K562 (cell line): ENCODE data around the gene BCAM. TPM values are rescaled to one million over a fixed set of nuclear protein-coding genes. Genes with fewer than 3 reads are reported as not detected.

Source experiments
- ATAC-seq: fragments of 200-7000 bp; cut with Tn5 transposase; 3 replicates; pipeline ENCODE4 v1.9.1; 2020; ENCODE audit warnings: moderate library complexity
- BruUV-seq: library from RNA; stranded (reverse); fragments of 400-500 nt; replicated peaks from 2 replicates; lab custom pipeline; 2021; lab: Mats Ljungman, UMichigan
- CTCF ChIA-PET: fragments of 300-600 bp; formaldehyde crosslinking; extraction: SDS; loops from one replicate; lab custom pipeline; 2021; ENCODE audit warnings: low intra/inter-chr PET ratio; lab: Yijun Ruan, JAX
- POLR2A ChIA-PET: fragments of 300-600, 350-650 bp; sonication (Branson Sonifier 250); formaldehyde crosslinking; extraction: SDS; loops from one replicate; lab custom pipeline; 2021; ENCODE audit warnings: antibody characterized with exemption, inconsistent platforms; lab: Yijun Ruan, JAX
- DNase-seq, 4 experiments: peaks; one replicate each; pipeline versions ENCODE4 v3.0.0 to v3.0.0-alpha.2; 2011 to 2018; ENCODE audit warnings: low spot score in 3 of 4, mixed read lengths in 3 of 4; ENCODE audit errors: extremely low read depth in 1 of 4
- FAIRE-seq: peaks from 2 replicates; lab custom pipeline; 2011; peaks lifted over from hg19 to GRCh38; lab: Jason Lieb, UNC
- H2AFZ ChIP-seq: 2 replicates; pipeline ENCODE4 v1.6.0; 2011; ENCODE audit warnings: low read depth, low read length, control low read depth, inconsistent platforms
- H3K27ac ChIP-seq: fragments of 200-600 bp; 3 replicates; pipeline ENCODE4 v1.8.0; 2011; ENCODE audit warnings: low read depth, mild to moderate bottlenecking, control low read depth, inconsistent platforms, low read length, moderate library complexity, mixed read lengths; ENCODE audit errors: extremely low read depth
- H3K27me3 ChIP-seq, 2 experiments: fragments of 300-600 bp in 1 of 2; 2 replicates in 1 of 2; 3 replicates in 1 of 2; pipeline versions ENCODE4 v1.6.0 to v1.8.0; 2011; ENCODE audit warnings: inconsistent platforms in 2 of 2, low read length in 2 of 2, mild to moderate bottlenecking in 1 of 2, mixed read lengths in 1 of 2, moderate library complexity in 1 of 2; ENCODE audit not compliant: control insufficient read depth in 2 of 2, insufficient read depth in 2 of 2
- H3K36me3 ChIP-seq: fragments of 300-600 bp; 3 replicates; pipeline ENCODE4 v1.8.0; 2011; ENCODE audit warnings: mild to moderate bottlenecking, low read length, inconsistent platforms; ENCODE audit not compliant: control insufficient read depth, insufficient read depth
- H3K4me1 ChIP-seq, 2 experiments: fragments of 200-600 bp in 1 of 2; replicated peaks in 1 of 2; 2 replicates in 1 of 2; 3 replicates in 1 of 2; pipeline versions ENCODE4 v1.5.1 to v1.8.0; 2011; ENCODE audit warnings: inconsistent platforms in 2 of 2, low read length in 2 of 2, mild to moderate bottlenecking in 1 of 2, mixed read lengths in 1 of 2, moderate library complexity in 1 of 2; ENCODE audit not compliant: control insufficient read depth in 2 of 2, insufficient read depth in 2 of 2
- H3K4me2 ChIP-seq: 2 replicates; pipeline ENCODE4 v1.6.1; 2011; ENCODE audit warnings: low read length, control low read depth, inconsistent platforms, mixed read lengths; ENCODE audit not compliant: insufficient read depth
- H3K4me3 ChIP-seq: fragments of 200-600 bp; sonication (generic), shearing (Covaris generic); 2 replicates; pipeline ENCODE4 v1.5.1; 2016; ENCODE audit warnings: control low read depth, inconsistent platforms
- H3K79me2 ChIP-seq: fragments of 200-600 bp; 3 replicates; pipeline ENCODE4 v1.8.0; 2011; ENCODE audit warnings: low read length, inconsistent platforms; ENCODE audit not compliant: control insufficient read depth, insufficient read depth
- H3K9ac ChIP-seq, 2 experiments: 2 replicates each; pipeline versions ENCODE4 v1.6.0 to v1.6.1; 2011; ENCODE audit warnings: low read depth in 2 of 2, low read length in 2 of 2, control low read depth in 1 of 2, inconsistent platforms in 1 of 2, mild to moderate bottlenecking in 1 of 2, mixed read lengths in 1 of 2; ENCODE audit not compliant: insufficient read depth in 1 of 2
- H3K9me1 ChIP-seq: one replicate; pipeline ENCODE4 v1.6.0; 2011; ENCODE audit warnings: inconsistent platforms, mild to moderate bottlenecking, low read length, moderate library complexity; ENCODE audit not compliant: control insufficient read depth, insufficient read depth
- H3K9me3 ChIP-seq: replicated peaks from 2 replicates; pipeline ENCODE4 v1.5.1; 2011; ENCODE audit warnings: low read depth, low read length, inconsistent platforms; ENCODE audit not compliant: control insufficient read depth, insufficient read depth
- H4K20me1 ChIP-seq: replicated peaks from 2 replicates; pipeline ENCODE4 v1.6.1; 2011; ENCODE audit warnings: low read length, inconsistent platforms, mixed read lengths; ENCODE audit not compliant: control insufficient read depth, insufficient read depth
- C11orf30 ChIP-seq: fragments of 450-650 bp; IDR thresholded peaks from 2 replicates; pipeline ENCODE4 v1.6.1; 2016; ENCODE audit warnings: low read depth, mild to moderate bottlenecking
- CCAR2 ChIP-seq: fragments of 200-400 bp; formaldehyde crosslinking; IDR thresholded peaks from 2 replicates; pipeline ENCODE4 v1.6.1; 2017; ENCODE audit warnings: mild to moderate bottlenecking, low read depth, low read length
- FOSL1 ChIP-seq: fragments of 200-800 bp; sonication (Bioruptor generic); conservative IDR thresholded peaks from 2 replicates; pipeline ENCODE4 v1.6.1; 2016; ENCODE audit warnings: missing genetic modification characterization, missing compliant biosample characterization
- GABPB2 ChIP-seq: fragments of 250-450 bp; sonication (Bioruptor Pico); conservative IDR thresholded peaks from 2 replicates; pipeline ENCODE4 v1.5.1; 2021; ENCODE audit warnings: mild to moderate bottlenecking
- MCM3 ChIP-seq: fragments of 450-650 bp; IDR thresholded peaks from 2 replicates; pipeline ENCODE4 v1.6.1; 2016
- NR3C1 ChIP-seq: sonication (generic); formaldehyde crosslinking; IDR thresholded peaks from 2 replicates; pipeline ENCODE4 v1.8.1; 2022; ENCODE audit warnings: missing genetic modification reagents
- SNIP1 ChIP-seq: fragments of 450-650 bp; IDR thresholded peaks from 2 replicates; pipeline ENCODE4 v1.7.1; 2017; ENCODE audit warnings: low read depth, mild to moderate bottlenecking
- TBP ChIP-seq: optimal IDR thresholded peaks from 2 replicates; pipeline ENCODE3; 2011; ENCODE audit warnings: low read depth, low read length, improper control_type of control experiment
- TSC22D4 ChIP-seq: fragments of 450-650 bp; IDR thresholded peaks from 2 replicates; pipeline ENCODE4 v1.6.1; 2016; ENCODE audit warnings: missing genetic modification characterization, missing biosample characterization, control low read depth
- ZNF146 ChIP-seq: IDR thresholded peaks from one replicate; pipeline ENCODE4 v1.6.1; 2018; ENCODE audit warnings: missing compliant biosample characterization; ENCODE audit not compliant: unreplicated experiment
- ZNF324 ChIP-seq: fragments of 250-450 bp; sonication (Bioruptor Pico); IDR thresholded peaks from 2 replicates; pipeline ENCODE4 v1.4.0; 2020; ENCODE audit warnings: mild to moderate bottlenecking
- ZNF436 ChIP-seq: fragments of 250-450, 450-650 bp; sonication (Bioruptor Pico); formaldehyde crosslinking; IDR thresholded peaks from 2 replicates; pipeline ENCODE4 v1.7.0; 2020; ENCODE audit warnings: mild to moderate bottlenecking
- WGBS: fragments of 100-300 bp; shearing (Covaris generic); methylation state at CpG from one replicate; pipeline ENCODE4 v1.1.6; 2016; ENCODE audit warnings: low coverage, mixed read lengths; ENCODE audit not compliant: insufficient coverage; ENCODE audit errors: missing lambda C conversion rate; 5-methylcytosine and 5-hydroxymethylcytosine counted together
- in situ Hi-C: fragments of 300-500 bp; cut with MboI; formaldehyde crosslinking; loops from 4 replicates; pipeline ENCODE4 v1.15.0; 2018; ENCODE audit warnings: inconsistent platforms, mixed read lengths
- intact Hi-C: fragments of 100-400 bp; cut with micrococcal nuclease; formaldehyde crosslinking; loops from 2 replicates; pipeline ENCODE4 v1.14.2; 2022
- polyA plus RNA-seq, 8 experiments: library from polyadenylated mRNA; depleted of rRNA in 4 of 8; stranded (reverse) in 5 of 8; unstranded in 3 of 8; fragments of >200 nt; fragmentation: Nextera tagmentation in 2 of 8; fragmentation: Illumina TruSeq in 1 of 8; extraction: Ambion mirVana in 2 of 8; extraction: Trizol in 1 of 8; gene quantifications; 2 replicates each; pipeline versions ENCODE4 v1.2.1 to v1.2.3, GENCODE V29; 2011 to 2014; ENCODE audit warnings: inconsistent platforms in 1 of 8, missing spikeins in 1 of 8
- total RNA-seq, 7 experiments: library from RNA; depleted of rRNA in 6 of 7; stranded (reverse); fragments of >200 nt in 6 of 7; fragmentation: Illumina TruSeq in 2 of 7; extraction: Trizol in 2 of 7; gene quantifications; 2 replicates each; pipeline versions ENCODE4 v1.2.1 to v1.2.3, GENCODE V29; 2011 to 2021; ENCODE audit warnings: low replicate concordance in 1 of 7
- TF ChIP-seq, protein P1 (sequence below): IDR thresholded peaks from 2 replicates; pipeline ENCODE4 v1.6.1; 2012; ENCODE audit warnings: low read depth, low read length, improper control_type of control experiment, borderline replicate concordance
- TF ChIP-seq, protein P2 (sequence below): fragments of 250-450 bp; sonication (Bioruptor Pico); IDR thresholded peaks from 2 replicates; pipeline ENCODE4 v1.8.0; 2021; ENCODE audit warnings: moderate library complexity, mild to moderate bottlenecking, inconsistent platforms
- TF ChIP-seq, protein P3 (sequence below): fragments of 150-350 bp; IDR thresholded peaks from 2 replicates; pipeline ENCODE4 v1.6.1; 2014; ENCODE audit warnings: low read depth, mild to moderate bottlenecking, low read length, borderline replicate concordance

Gene BCAM
- total and polyA plus RNA-seq, 9 of the 15 experiments (the other 6 are each of a cell fraction or from before 2014, with no cell fraction given): 0.07 to 1.3 (median 0.33) TPM; not detected in 2

DNA sequence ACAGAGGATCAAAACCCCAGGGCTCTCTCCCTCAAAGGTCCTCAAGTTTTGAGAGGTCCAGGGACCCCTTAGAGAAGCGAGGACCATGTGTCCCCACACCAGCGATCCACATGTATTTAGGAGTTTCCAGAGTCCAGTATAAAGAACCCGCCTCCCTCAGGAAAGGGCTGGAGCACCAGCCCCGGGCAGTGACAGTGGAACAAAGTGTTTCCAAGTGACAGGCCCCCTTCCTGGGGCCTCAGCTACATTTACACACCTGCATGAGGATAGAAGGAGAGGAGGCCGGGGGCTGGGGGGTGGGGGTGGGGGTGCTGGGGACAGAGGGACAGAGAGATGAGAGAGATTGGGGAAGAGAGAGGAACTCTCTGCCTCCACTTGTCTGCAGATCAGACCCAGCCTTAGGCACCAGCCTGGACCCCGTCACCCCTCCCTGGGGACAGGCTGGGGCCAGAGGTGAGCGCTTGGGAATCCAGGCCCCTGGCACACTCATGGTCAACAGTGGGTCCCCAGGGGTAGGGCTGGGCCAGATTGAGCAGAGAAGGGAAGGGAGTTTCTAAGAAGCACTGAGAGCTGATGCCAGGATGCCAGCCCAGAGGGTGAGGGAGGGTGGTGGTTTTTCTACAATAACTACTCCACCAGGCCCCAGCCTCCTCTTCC lies 802 bp downstream of the BCAM start (continued):
- TF ChIP-seq, protein P1, sequence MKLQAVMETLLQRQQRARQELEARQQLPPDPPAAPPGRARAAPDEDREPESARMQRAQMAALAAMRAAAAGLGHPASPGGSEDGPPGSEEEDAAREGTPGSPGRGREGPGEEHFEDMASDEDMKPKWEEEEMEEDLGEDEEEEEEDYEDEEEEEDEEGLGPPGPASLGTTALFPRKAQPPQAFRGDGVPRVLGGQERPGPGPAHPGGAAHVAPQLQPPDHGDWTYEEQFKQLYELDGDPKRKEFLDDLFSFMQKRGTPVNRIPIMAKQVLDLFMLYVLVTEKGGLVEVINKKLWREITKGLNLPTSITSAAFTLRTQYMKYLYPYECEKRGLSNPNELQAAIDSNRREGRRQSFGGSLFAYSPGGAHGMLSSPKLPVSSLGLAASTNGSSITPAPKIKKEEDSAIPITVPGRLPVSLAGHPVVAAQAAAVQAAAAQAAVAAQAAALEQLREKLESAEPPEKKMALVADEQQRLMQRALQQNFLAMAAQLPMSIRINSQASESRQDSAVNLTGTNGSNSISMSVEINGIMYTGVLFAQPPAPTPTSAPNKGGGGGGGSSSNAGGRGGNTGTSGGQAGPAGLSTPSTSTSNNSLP: no peak
- TF ChIP-seq NR3C1 (CRISPR knock-in tag) (no peak), GABPB2 (CRISPR knock-in tag) (no peak), ZNF324 (no peak)
- TF ChIP-seq, protein P2, sequence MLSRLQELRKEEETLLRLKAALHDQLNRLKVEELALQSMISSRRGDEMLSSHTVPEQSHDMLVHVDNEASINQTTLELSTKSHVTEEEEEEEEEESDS: no peak
- TF ChIP-seq, all 486 proteins: peak for 0

GRCh38 chr19:44810234-44811121 lies 1.6 kb downstream of the BCAM start:
- 54% methylated on average over 10 of the region's 13 CpGs for WGBS
- no peaks in the 10 kb centered on the region for H3K36me3 ChIP-seq
- H3K27ac ChIP-seq: no peak overlapping the region
- in situ Hi-C loops (no loop called here), intact Hi-C loops (no loop called here)
- peak overlapping the region in 1 of 2 experiments; percentile 15; a peak in 1 of 4 replicates for H3K9ac ChIP-seq
- no peak overlapping the region for H2AFZ ChIP-seq
- H4K20me1 ChIP-seq: no peaks in the 10 kb centered on the region
- ATAC-seq (no peak), DNase-seq (no peak), FAIRE-seq (no peak)
- BruUV-seq: no TSS peak
- ChIA-PET POLR2A (interaction anchor here (0.9 kb wide), 1 partner anchor 11 kb away, joined by 3 read pairs; no protein-coding TSS in a partner anchor), CTCF (no interaction called here)
- H3K4me2 ChIP-seq: no peak overlapping the region
- peaks cover 0 to 15% of the 10 kb centered on the region in 2 experiments; a peak in 2 of 5 replicates for H3K27me3 ChIP-seq
- peaks cover 10 to 36% of the 10 kb centered on the region in 2 experiments; a peak in 4 of 5 replicates for H3K4me1 ChIP-seq
- no peaks in the 10 kb centered on the region for H3K79me2 ChIP-seq
- no peak overlapping the region for H3K4me3 ChIP-seq
- no peaks in the 10 kb centered on the region for H3K9me1 ChIP-seq
- H3K9me3 ChIP-seq: no peaks in the 10 kb centered on the region
- TF ChIP-seq FOSL1 (no peak), TBP (no peak), ZNF146 (no peak), TSC22D4 (no peak), MCM3 (no peak), SNIP1 (no peak), ZNF436 (no peak), C11orf30 (no peak), CCAR2 (no peak)
- TF ChIP-seq, protein P3, sequence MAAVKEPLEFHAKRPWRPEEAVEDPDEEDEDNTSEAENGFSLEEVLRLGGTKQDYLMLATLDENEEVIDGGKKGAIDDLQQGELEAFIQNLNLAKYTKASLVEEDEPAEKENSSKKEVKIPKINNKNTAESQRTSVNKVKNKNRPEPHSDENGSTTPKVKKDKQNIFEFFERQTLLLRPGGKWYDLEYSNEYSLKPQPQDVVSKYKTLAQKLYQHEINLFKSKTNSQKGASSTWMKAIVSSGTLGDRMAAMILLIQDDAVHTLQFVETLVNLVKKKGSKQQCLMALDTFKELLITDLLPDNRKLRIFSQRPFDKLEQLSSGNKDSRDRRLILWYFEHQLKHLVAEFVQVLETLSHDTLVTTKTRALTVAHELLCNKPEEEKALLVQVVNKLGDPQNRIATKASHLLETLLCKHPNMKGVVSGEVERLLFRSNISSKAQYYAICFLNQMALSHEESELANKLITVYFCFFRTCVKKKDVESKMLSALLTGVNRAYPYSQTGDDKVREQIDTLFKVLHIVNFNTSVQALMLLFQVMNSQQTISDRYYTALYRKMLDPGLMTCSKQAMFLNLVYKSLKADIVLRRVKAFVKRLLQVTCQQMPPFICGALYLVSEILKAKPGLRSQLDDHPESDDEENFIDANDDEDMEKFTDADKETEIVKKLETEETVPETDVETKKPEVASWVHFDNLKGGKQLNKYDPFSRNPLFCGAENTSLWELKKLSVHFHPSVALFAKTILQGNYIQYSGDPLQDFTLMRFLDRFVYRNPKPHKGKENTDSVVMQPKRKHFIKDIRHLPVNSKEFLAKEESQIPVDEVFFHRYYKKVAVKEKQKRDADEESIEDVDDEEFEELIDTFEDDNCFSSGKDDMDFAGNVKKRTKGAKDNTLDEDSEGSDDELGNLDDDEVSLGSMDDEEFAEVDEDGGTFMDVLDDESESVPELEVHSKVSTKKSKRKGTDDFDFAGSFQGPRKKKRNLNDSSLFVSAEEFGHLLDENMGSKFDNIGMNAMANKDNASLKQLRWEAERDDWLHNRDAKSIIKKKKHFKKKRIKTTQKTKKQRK: no peak
